Body of pancreas (tissue), 4 donors: Measurements from ENCODE around the gene ZNF84.

Experiments used
- POLR2A ChIP-seq, 3 donors: fragments of 450-650 bp; IDR thresholded peaks; one replicate each; pipeline ENCODE4 v1.6.1; 2016; ENCODE audit warnings: antibody characterized with exemption in 3 of 3, mild to moderate bottlenecking in 2 of 3
- TF ChIP-seq, protein P1 (sequence below), 7 experiments: fragments of 450-650 bp in 4 of 7; fragments of 200-600 bp in 3 of 7; sonication (generic) in 3 of 7; IDR thresholded peaks; one replicate each; pipeline ENCODE4 v1.5.1; 2016 to 2019; ENCODE audit warnings: antibody characterized with exemption in 7 of 7

DNA sequence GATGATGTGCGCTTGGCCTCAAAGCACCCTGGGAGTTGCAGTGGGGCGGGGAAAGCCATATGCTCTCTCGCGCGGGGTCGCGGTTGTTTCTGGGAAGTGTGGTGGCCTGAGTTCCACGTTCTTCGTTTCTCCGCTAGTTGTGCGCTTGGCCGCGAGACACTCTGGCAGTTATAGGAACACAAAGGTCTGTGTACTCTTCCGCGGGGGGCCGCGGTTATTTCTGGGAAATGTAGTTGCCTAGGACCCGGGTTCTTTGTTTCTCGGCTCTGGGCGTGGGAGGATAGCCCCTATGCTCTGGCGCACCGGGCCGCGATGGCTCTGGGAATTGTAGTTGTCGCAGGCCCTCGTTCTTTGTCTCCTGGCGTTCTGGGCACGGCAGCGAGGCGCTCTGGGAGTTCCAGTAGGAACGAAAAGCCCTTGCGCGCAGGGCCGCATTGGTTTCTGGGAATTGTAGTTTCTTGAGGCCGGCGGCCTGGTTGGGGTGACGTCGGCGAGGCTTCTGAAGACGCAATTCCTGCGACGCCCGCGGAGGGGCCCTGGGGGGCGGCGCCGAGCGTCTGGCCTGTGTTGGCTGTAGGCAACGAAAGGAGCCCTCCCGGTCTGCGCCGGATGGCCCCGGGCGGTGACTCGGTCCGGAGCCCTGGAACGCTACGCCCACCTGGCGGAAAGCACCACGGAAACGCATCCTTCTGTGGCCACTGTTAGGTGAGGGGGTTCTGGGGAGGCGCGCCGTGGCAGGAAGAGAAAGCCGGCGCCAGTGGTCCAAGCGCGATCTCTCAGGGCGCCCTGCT lies 43.3 kb downstream of the ZNF84 start, which contains the start of gene ZNF140:
- TF ChIP-seq, protein P1, sequence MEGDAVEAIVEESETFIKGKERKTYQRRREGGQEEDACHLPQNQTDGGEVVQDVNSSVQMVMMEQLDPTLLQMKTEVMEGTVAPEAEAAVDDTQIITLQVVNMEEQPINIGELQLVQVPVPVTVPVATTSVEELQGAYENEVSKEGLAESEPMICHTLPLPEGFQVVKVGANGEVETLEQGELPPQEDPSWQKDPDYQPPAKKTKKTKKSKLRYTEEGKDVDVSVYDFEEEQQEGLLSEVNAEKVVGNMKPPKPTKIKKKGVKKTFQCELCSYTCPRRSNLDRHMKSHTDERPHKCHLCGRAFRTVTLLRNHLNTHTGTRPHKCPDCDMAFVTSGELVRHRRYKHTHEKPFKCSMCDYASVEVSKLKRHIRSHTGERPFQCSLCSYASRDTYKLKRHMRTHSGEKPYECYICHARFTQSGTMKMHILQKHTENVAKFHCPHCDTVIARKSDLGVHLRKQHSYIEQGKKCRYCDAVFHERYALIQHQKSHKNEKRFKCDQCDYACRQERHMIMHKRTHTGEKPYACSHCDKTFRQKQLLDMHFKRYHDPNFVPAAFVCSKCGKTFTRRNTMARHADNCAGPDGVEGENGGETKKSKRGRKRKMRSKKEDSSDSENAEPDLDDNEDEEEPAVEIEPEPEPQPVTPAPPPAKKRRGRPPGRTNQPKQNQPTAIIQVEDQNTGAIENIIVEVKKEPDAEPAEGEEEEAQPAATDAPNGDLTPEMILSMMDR (IDR thresholded peaks at IDR 0.05) = peak in 4 of 7 experiments; percentile 35 to 50 (median 46)
- peak; percentile 53 to 79 (median 77) for TF ChIP-seq POLR2A (IDR thresholded peaks at IDR 0.05)
